HepG2 (cell line): Measurements from ENCODE around the gene QPCT.

Experiments
- CTCF ChIP-seq: sonication (generic); formaldehyde crosslinking; IDR thresholded peaks from 2 replicates; pipeline ENCODE4 v1.5.0; 2020; ENCODE audit warnings: mild to moderate bottlenecking, missing genetic modification reagents, moderate library complexity
- MAX ChIP-seq: IDR thresholded peaks from 2 replicates; pipeline ENCODE4 v1.6.1; 2012; ENCODE audit warnings: inconsistent platforms
- NFE2 ChIP-seq: sonication (generic); formaldehyde crosslinking; IDR thresholded peaks from 2 replicates; pipeline ENCODE4 v1.4.0; 2020; ENCODE audit warnings: missing genetic modification reagents
- SMC3 ChIP-seq: IDR thresholded peaks from 2 replicates; pipeline ENCODE4 v1.6.1; 2011; ENCODE audit warnings: low read length, improper control_type of control experiment

- TF ChIP-seq CTCF (CRISPR knock-in tag) (no peak), MAX (no peak), NFE2 (CRISPR knock-in tag) (no peak), SMC3 (no peak)
Observed at GRCh38 chr2:37398990-37399389, 54.6 kb downstream of the QPCT start.
